Superior temporal gyrus (tissue), 1 donor: ENCODE data around the gene RAET1G.
A peak's percentile ranks its signal among the peaks of the same experiment; 100 is the strongest.
"Not testable (repeated sequence)": the region's sequence is repeated elsewhere in the genome, so short reads cannot be mapped to it uniquely, and the experiment has no call there.

Experiments used
- DNase-seq: peaks from one replicate; pipeline ENCODE4 v3.0.0-alpha.2; 2016; ENCODE audit errors: extremely low spot score

RAET1G gene

GRCh38 chr6:149934249-149935156, 11.6 kb upstream of the RAET1G start:
- peak; percentile 90 for DNase-seq

- DNase-seq = no peak
Observed at GRCh38 chr6:149933461-149933860, 10.5 kb upstream of the RAET1G start.

GRCh38 chr6:149933036-149933435, 10.1 kb upstream of the RAET1G start:
- no peak for DNase-seq

- DNase-seq = no peak
Observed at GRCh38 chr6:149931501-149931900, 8.6 kb upstream of the RAET1G start.

- DNase-seq = no peak
Observed at GRCh38 chr6:149929422-149929821, 6.5 kb upstream of the RAET1G start.

GRCh38 chr6:149927025-149927424, 4.1 kb upstream of the RAET1G start:
- not testable (repeated sequence) for DNase-seq

GRCh38 chr6:149925974-149926777, 3.3 kb upstream of the RAET1G start:
- peak; percentile 79 for DNase-seq

- no peak for DNase-seq
Observed at GRCh38 chr6:149925253-149925973, 2.5 kb upstream of the RAET1G start.

- no peak for DNase-seq
Observed at GRCh38 chr6:149924933-149925252, 2.0 kb upstream of the RAET1G start.

- DNase-seq = no peak
Observed at GRCh38 chr6:149924206-149924932, 1.4 kb upstream of the RAET1G start.

GRCh38 chr6:149923327-149923986, 536 bp upstream of the RAET1G start:
- no peak for DNase-seq

- not testable (repeated sequence) for DNase-seq
Observed at GRCh38 chr6:149922091-149922490, 830 bp downstream of the RAET1G start.

GRCh38 chr6:149921361-149921760, 1.6 kb downstream of the RAET1G start:
- no peak for DNase-seq

GRCh38 chr6:149919834-149920225, 3.1 kb downstream of the RAET1G start:
- no peak for DNase-seq

GRCh38 chr6:149919126-149919833, 3.6 kb downstream of the RAET1G start:
- not testable (repeated sequence) for DNase-seq

GRCh38 chr6:149918151-149918905, 4.6 kb downstream of the RAET1G start:
- DNase-seq = no peak

GRCh38 chr6:149917679-149918078, 5.2 kb downstream of the RAET1G start:
- no peak for DNase-seq

- no peak for DNase-seq
Observed at GRCh38 chr6:149915970-149916865, 6.7 kb downstream of the RAET1G start.
